GM12892 (cell line): ENCODE results near the gene S100A10.

ENCODE experiments used
- DNase-seq: peaks from one replicate; pipeline ENCODE4 v3.0.0; 2011; ENCODE audit not compliant: insufficient read length
- FAIRE-seq: peaks from 2 replicates; lab custom pipeline; 2011; peaks lifted over from hg19 to GRCh38; lab: Jason Lieb, UNC
- POLR2A ChIP-seq: IDR thresholded peaks from 2 replicates; pipeline ENCODE4 v1.6.1; 2011; ENCODE audit warnings: low read depth, low read length, control low read depth
- POLR2AphosphoS5 ChIP-seq: IDR thresholded peaks from 2 replicates; pipeline ENCODE4 v1.6.1; 2011; ENCODE audit warnings: low read depth, low read length, control low read depth
- TAF1 ChIP-seq: IDR thresholded peaks from 2 replicates; pipeline ENCODE4 v1.6.1; 2011; ENCODE audit warnings: low read depth, mild to moderate bottlenecking, control low read depth, low read length, borderline replicate concordance

Gene S100A10

DNA sequence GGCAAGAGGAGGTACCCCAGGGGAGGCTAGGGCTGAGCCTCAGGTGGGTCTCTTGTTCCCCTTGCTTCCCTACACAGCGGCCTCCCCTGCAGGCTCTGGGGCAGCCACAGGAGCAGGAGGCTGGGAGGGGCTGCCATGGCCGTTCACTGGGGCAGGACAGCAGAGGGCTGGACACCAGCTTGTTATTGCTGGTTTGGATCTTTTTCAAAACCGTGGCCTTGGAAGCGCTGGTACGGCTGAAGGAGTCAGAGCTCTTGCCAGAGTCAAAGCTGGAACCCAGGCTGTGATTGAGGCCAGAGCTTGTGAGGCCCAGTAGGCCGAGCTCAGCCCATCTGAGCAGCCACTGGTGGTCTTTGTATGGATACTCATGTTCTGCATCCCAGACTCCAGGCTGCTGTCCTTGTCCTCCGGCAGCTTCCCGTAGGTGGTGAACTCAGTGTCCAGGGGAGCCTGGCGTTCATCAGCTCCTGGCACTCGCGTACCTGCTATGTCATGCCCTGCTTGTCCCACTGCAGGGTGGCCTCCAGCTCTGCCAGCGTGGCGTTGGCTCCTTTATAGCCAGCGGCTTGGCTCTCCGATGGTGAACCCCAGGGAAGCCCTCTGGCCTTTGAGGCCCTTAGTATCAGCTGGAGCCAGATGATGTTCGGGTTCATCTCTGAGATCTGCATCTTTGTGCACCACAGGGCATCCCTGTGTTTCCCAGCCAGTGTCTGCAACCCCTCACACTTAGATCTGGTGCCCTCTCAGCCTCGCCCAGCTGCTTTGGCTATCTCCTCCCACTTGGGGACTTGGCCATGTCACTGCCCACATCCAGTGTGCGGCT is 44.1 kb downstream of the S100A10 start:
- FAIRE-seq (no peak), DNase-seq (no peak)
- TF ChIP-seq POLR2A (no peak), TAF1 (no peak), POLR2AphosphoS5 (no peak)

GRCh38 chr1:151948506-151948905 is 45.2 kb downstream of the S100A10 start:
- no peak for FAIRE-seq
- TF ChIP-seq POLR2A (no peak), POLR2AphosphoS5 (no peak), TAF1 (no peak)
- DNase-seq: no peak

GRCh38 chr1:151947140-151947539 is 46.5 kb downstream of the S100A10 start:
- TF ChIP-seq TAF1 (no peak), POLR2AphosphoS5 (no peak), POLR2A (no peak)
- no peak for DNase-seq
- no peak for FAIRE-seq

DNA sequence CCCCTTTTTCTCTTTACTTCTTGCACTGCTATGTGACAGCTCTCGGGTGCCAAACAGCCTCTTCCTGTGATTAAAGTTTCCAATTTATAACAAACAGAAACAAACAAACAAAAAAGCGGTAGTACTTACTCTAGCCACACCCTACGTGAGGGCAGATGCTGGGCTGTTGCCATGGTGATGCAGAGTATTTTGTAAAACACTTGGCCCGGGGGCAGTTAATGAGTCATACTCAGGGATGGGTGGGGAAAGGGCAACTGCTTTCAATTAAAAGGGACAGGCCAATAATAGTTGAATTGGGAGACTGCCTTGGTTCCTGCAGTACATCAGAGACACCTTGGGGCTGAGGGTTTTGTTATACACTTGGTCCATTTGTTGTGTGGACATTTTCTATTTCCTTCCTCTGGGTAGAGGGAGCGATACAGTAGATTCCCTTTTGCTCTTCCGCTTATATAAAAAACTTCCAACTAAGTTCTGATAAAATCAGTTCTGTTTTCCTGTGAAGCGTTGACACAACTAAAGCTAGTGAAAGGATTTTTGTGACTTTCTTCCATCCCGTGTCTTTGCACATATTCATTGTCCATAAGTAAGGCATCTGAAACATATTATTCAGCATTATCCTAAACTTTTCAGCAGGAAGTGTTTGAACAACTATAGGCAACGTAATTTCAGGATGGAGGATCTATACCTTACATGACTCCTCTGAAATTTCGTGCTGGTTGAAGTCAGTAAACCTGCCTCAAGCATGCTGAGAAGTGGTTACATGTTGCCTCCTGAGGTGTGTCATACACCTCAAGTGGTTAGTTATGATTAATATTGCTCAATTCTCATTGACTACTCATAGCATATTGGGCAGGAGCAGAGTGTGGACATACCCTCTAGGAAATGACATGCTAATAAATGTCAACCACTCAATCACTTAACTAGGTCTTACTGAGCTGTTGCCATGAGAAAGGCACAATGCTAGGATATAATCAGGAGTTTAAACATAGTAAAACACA is 47.6 kb downstream of the S100A10 start:
- no peak for FAIRE-seq
- TF ChIP-seq POLR2A: no peak
- TF ChIP-seq TAF1: no peak
- no peak for TF ChIP-seq POLR2AphosphoS5
- no peak for DNase-seq

DNA sequence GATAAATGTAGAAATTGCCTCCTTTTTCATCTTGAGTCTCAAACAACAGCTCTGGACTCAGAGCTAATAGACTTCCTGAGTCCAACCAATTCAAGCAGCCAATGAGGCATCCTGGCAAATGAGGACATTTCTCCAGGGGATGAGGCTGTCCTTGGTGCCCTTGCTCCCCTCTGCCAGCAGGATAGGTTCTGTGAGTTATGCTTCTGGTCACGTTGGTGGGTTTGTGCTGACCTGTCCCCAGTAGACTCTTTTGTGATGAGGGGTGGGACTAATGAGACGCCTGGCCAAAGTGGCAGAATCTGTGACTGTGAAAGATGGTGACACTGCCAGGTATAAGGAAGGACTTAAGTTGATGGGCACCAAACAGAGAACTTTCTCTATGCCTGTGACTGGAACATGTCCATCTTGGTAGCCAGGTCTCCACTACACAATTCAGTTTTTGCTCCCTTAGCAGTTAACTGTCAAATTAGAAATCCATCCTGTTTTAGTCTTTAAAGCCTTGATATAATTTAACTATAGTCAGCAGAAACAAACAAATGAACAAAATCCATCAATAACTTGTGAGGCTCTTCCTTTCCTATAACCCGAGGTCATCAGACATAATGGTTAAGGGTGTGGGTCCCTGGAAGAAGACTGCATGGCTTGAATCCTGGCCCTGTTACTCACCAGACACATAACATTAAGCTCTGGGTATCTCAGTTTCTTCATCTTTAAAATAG is 48.6 kb downstream of the S100A10 start:
- no peak for DNase-seq
- TF ChIP-seq POLR2AphosphoS5 (no peak), POLR2A (no peak), TAF1 (no peak)
- FAIRE-seq: no peak

DNA sequence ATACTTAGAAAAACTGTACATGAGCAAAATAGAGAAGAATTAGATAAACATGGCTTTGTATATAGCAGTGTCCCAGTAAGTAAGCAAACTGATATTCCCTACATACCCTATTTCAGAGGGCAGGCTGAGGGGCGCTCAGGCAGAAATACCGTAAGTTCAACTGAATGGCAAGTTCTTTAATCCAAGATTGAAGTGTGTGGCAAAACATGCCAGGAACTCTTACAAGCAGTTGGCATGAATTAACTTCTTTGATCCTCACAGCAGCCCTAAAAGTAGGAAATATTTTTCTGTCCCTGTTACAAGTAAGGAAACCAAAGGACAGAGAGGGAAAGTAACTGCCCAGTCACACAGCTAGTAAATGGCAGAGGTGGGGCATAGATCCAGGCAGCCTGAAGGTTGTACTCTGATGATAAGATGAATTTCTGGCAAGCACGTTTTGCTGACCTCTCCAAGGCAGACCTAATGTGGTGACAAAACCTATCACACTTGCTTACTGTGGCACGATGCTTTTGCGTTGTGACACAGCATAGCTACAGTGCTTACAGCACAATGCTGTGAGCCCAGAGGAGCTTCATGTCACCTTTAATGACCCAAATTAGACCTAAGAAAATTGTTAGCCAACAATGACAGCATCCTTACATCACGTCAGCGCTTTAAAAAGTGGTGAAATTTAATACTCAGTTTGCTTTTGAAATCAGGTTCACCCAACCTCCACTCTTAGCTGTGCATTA is 49.4 kb downstream of the S100A10 start:
- no peak for FAIRE-seq
- TF ChIP-seq POLR2AphosphoS5: no peak
- no peak for TF ChIP-seq POLR2A
- no peak for TF ChIP-seq TAF1
- DNase-seq: no peak

DNA sequence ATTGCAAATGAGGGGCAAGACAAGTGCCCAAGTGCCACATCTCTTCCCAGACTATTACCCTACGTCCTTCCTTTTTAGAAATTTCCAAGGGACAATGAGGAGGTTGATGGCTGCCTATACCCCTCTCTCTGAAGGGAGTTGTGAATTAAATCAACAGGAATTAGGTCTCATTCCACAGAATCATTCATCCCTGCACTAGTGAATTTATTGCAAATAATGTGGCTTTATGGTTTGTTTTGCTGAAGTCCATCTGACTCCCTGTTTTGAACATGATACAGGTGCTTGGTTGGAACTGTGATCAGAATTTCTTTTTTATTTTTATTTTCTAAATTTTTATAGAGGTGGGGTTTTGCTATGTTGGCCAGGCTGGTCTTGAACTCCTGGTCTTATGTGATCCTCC is 50.1 kb downstream of the S100A10 start:
- FAIRE-seq: no peak
- no peak for DNase-seq
- no peak for TF ChIP-seq POLR2A
- no peak for TF ChIP-seq POLR2AphosphoS5
- TF ChIP-seq TAF1: no peak

DNA sequence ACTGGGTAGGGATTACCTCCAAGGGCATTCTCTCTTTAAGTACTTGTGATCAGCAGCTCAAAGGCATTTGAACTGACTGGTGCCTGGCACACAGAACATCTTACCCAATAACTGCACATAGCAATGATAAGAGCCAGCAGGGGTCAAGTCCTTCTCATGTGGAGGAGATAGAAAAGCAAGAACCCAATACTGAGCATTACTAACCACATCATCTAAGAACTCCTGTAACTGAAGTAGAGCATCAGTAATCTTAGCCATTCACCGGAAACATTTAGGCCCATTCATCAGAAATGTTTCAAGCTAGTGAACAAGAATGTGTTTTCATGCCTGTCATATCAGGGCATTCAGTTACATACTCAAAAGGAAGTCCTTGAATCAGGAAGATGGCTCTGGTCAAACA is 50.8 kb downstream of the S100A10 start:
- no peak for TF ChIP-seq POLR2A
- TF ChIP-seq TAF1: no peak
- no peak for FAIRE-seq
- DNase-seq: no peak

DNA sequence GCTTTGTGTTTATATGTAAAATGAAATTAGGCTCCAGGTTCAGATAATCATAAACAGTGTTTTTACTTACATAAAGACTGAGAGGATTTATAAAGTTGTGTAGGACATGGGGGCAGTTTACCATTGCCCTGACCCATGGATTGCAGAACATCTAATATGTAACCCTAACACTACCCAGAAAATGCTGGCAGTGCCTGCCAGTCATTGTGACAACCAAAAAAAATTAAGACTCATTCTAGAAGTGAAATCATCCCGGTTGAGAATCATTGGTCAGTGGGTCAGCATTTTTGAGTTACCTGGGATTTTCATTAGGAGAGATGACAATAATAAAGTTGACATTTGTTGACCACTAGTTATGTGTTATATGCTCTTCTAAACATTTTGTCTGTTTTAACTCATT is 53.1 kb downstream of the S100A10 start:
- no peak for TF ChIP-seq POLR2AphosphoS5
- TF ChIP-seq POLR2A: no peak
- no peak for TF ChIP-seq TAF1
- FAIRE-seq (no peak), DNase-seq (no peak)

DNA sequence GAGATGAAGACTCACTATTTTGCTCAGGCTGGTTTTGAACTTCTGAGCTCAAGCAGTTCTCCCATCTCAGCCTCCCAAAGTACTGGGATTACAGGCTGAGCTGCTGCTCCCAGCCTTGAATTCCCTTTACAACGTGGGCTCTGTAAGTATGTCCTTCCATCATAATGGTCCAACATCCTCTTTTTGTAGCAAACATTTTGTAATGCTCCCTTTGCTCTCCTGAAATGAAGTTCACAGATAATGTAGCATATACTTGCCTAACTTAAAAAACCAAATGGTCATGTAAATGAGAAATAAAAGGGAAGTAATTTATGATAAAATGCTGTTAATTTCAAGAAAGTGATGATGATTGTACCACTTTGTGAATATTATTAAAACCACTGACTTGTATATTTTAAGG is 53.9 kb downstream of the S100A10 start:
- FAIRE-seq: no peak

GRCh38 chr1:151939141-151939540 is 54.5 kb downstream of the S100A10 start:
- DNase-seq (no peak), FAIRE-seq (no peak)
- no peak for TF ChIP-seq POLR2AphosphoS5
- no peak for TF ChIP-seq POLR2A
- no peak for TF ChIP-seq TAF1

More for the DNA sequence above, 53.9 kb downstream of the S100A10 start:
- DNase-seq: no peak
- TF ChIP-seq POLR2A (no peak), POLR2AphosphoS5 (no peak), TAF1 (no peak)
